Glutamatergic neuron (in vitro differentiated cells): Measurements from ENCODE around the gene ADGRG6. TPM values are rescaled to one million over a fixed set of nuclear protein-coding genes. Genes with fewer than 3 reads are reported as not detected.

Source experiments
- DNase-seq: peaks from one replicate; pipeline ENCODE4 v3.0.0; 2022
- H3K27ac Mint-ChIP-seq: one replicate; pipeline ENCODE4 v1.8.0; 2020; ENCODE audit warnings: mild to moderate bottlenecking, mixed read lengths, inconsistent platforms; ENCODE audit not compliant: unreplicated experiment
- H3K27me3 Mint-ChIP-seq: one replicate; pipeline ENCODE4 v1.8.0; 2020; ENCODE audit warnings: mild to moderate bottlenecking, moderate library complexity, mixed read lengths, inconsistent platforms; ENCODE audit not compliant: unreplicated experiment
- H3K36me3 Mint-ChIP-seq: one replicate; pipeline ENCODE4 v1.8.0; 2020; ENCODE audit warnings: mild to moderate bottlenecking, mixed read lengths, inconsistent platforms; ENCODE audit not compliant: unreplicated experiment
- H3K4me1 Mint-ChIP-seq: one replicate; pipeline ENCODE4 v1.8.0; 2020; ENCODE audit warnings: mild to moderate bottlenecking, low read depth, mixed read lengths, inconsistent platforms; ENCODE audit not compliant: unreplicated experiment
- H3K4me3 Mint-ChIP-seq: one replicate; pipeline ENCODE4 v1.8.0; 2020; ENCODE audit warnings: mild to moderate bottlenecking, mixed read lengths, inconsistent platforms; ENCODE audit not compliant: unreplicated experiment
- H3K9me3 Mint-ChIP-seq: one replicate; pipeline ENCODE4 v1.8.0; 2020; ENCODE audit warnings: mild to moderate bottlenecking, moderate library complexity, mixed read lengths, inconsistent platforms; ENCODE audit not compliant: unreplicated experiment
- CTCF ChIP-seq: fragments of 200-600 bp; sonication (generic); IDR thresholded peaks from one replicate; pipeline ENCODE4 v1.5.0; 2021; ENCODE audit not compliant: partially characterized antibody, unreplicated experiment
- total RNA-seq: library from RNA; stranded (reverse); fragmentation: NEBNext Ultra II Directional; extraction: Animal tissue kit (Norgen Biotek cat#: 25700); gene quantifications from one replicate; pipeline ENCODE4 v1.2.1, GENCODE V29; 2021; ENCODE audit not compliant: unreplicated experiment

ADGRG6 gene
- total RNA-seq, 1 donor from 2014 or later, result not detected

GRCh38 chr6:142398353-142398752, 96.5 kb downstream of the ADGRG6 start:
- TF ChIP-seq CTCF, result no peak
- no peaks in the 10 kb centered on the region for H3K36me3 Mint-ChIP-seq
- no peaks in the 10 kb centered on the region for H3K9me3 Mint-ChIP-seq
- no peak for DNase-seq
- H3K4me3 Mint-ChIP-seq, result no peak overlapping the region
- no peak overlapping the region for H3K27ac Mint-ChIP-seq
- H3K27me3 Mint-ChIP-seq, result no peaks in the 10 kb centered on the region
- H3K4me1 Mint-ChIP-seq, result no peaks in the 10 kb centered on the region

- H3K27ac Mint-ChIP-seq, result no peak overlapping the region
- no peaks in the 10 kb centered on the region for H3K36me3 Mint-ChIP-seq
- no peak for TF ChIP-seq CTCF
- H3K9me3 Mint-ChIP-seq, result no peaks in the 10 kb centered on the region
- no peaks in the 10 kb centered on the region for H3K4me1 Mint-ChIP-seq
- no peaks in the 10 kb centered on the region for H3K27me3 Mint-ChIP-seq
- no peak for DNase-seq
- H3K4me3 Mint-ChIP-seq, result no peak overlapping the region
Measured at GRCh38 chr6:142399739-142400138, 97.9 kb downstream of the ADGRG6 start.

- no peaks in the 10 kb centered on the region for H3K9me3 Mint-ChIP-seq
- H3K27me3 Mint-ChIP-seq, result no peaks in the 10 kb centered on the region
- H3K36me3 Mint-ChIP-seq, result no peaks in the 10 kb centered on the region
- TF ChIP-seq CTCF, result no peak
- no peak for DNase-seq
- H3K27ac Mint-ChIP-seq, result no peak overlapping the region
- no peak overlapping the region for H3K4me3 Mint-ChIP-seq
- no peaks in the 10 kb centered on the region for H3K4me1 Mint-ChIP-seq
Measured at GRCh38 chr6:142400495-142400894, 98.7 kb downstream of the ADGRG6 start.

GRCh38 chr6:142401838-142402237, 100.0 kb downstream of the ADGRG6 start:
- no peaks in the 10 kb centered on the region for H3K9me3 Mint-ChIP-seq

GRCh38 chr6:142404751-142405150, 102.9 kb downstream of the ADGRG6 start:
- DNase-seq, result no peak
- no peaks in the 10 kb centered on the region for H3K9me3 Mint-ChIP-seq
- no peak overlapping the region for H3K27ac Mint-ChIP-seq
- no peaks in the 10 kb centered on the region for H3K4me1 Mint-ChIP-seq
- no peaks in the 10 kb centered on the region for H3K36me3 Mint-ChIP-seq
- no peak for TF ChIP-seq CTCF
- H3K4me3 Mint-ChIP-seq, result no peak overlapping the region
- no peaks in the 10 kb centered on the region for H3K27me3 Mint-ChIP-seq

More at GRCh38 chr6:142401838-142402237, 100.0 kb downstream of the ADGRG6 start:
- no peaks in the 10 kb centered on the region for H3K27me3 Mint-ChIP-seq
- H3K36me3 Mint-ChIP-seq, result no peaks in the 10 kb centered on the region
- TF ChIP-seq CTCF, result no peak
- H3K4me1 Mint-ChIP-seq, result no peaks in the 10 kb centered on the region
- H3K4me3 Mint-ChIP-seq, result no peak overlapping the region
- no peak overlapping the region for H3K27ac Mint-ChIP-seq
- no peak for DNase-seq
